Activated T-cell treated with anti-CD3 and anti-CD28 coated beads, Interleukin-2, amount 50 U/mL, for 4 hours (primary cell): ENCODE results near the gene MCF2L2. TPM values are rescaled to one million over a fixed set of nuclear protein-coding genes. Genes with fewer than 3 reads are reported as not detected.

ENCODE experiments used
- ATAC-seq, 2 donors: fragments of 200-7000 bp; cut with Tn5 transposase; one replicate each; pipeline ENCODE4 v1.10.0; 2021
- DNase-seq: peaks from one replicate; pipeline ENCODE4 v3.0.0-alpha.2; 2020
- H3K27me3 Mint-ChIP-seq: one replicate; pipeline ENCODE4 v1.8.0; 2021; ENCODE audit warnings: low read depth, mixed read lengths
- H3K36me3 Mint-ChIP-seq: one replicate; pipeline ENCODE4 v1.8.0; 2022; ENCODE audit warnings: mixed read lengths; ENCODE audit not compliant: insufficient read depth
- H3K4me1 Mint-ChIP-seq: one replicate; pipeline ENCODE4 v1.8.0; 2021; ENCODE audit warnings: low read depth, mixed read lengths
- H3K4me3 Mint-ChIP-seq: one replicate; pipeline ENCODE4 v1.8.0; 2021; ENCODE audit warnings: mild to moderate bottlenecking, moderate library complexity, mixed read lengths
- H3K9me3 Mint-ChIP-seq: one replicate; pipeline ENCODE4 v1.8.0; 2021; ENCODE audit warnings: mixed read lengths
- total RNA-seq, 3 donors: library from RNA; stranded (reverse); gene quantifications; one replicate each; pipeline ENCODE4 v1.2.1, GENCODE V29; 2021

MCF2L2 gene
- total RNA-seq, 3 donors from 2014 or later = 0.58 to 1.4 (median 1.3) TPM

- Mint-ChIP-seq H3K4me3 (peak overlapping the region; percentile 14), H3K4me1 (peaks cover 5% of the 10 kb centered on the region), H3K27me3 (peaks cover 4% of the 10 kb centered on the region), H3K36me3 (peaks cover 24% of the 10 kb centered on the region), H3K9me3 (no peaks in the 10 kb centered on the region)
- ATAC-seq = peak; percentile 57 to 60
- no peak for DNase-seq
Observed at GRCh38 chr3:183266454-183266853, 162.0 kb downstream of the MCF2L2 start.

GRCh38 chr3:183265834-183266417, 162.5 kb downstream of the MCF2L2 start:
- peak; percentile 98 for ATAC-seq
- H3K36me3 Mint-ChIP-seq = peaks cover 21% of the 10 kb centered on the region
- peaks cover 5% of the 10 kb centered on the region for H3K4me1 Mint-ChIP-seq
- no peaks in the 10 kb centered on the region for H3K9me3 Mint-ChIP-seq
- peaks cover 4% of the 10 kb centered on the region for H3K27me3 Mint-ChIP-seq
- no peak overlapping the region for H3K4me3 Mint-ChIP-seq
- peak; percentile 36 for DNase-seq

GRCh38 chr3:183265157-183265642, 163.2 kb downstream of the MCF2L2 start:
- peaks cover 4% of the 10 kb centered on the region for H3K27me3 Mint-ChIP-seq
- H3K36me3 Mint-ChIP-seq = peaks cover 21% of the 10 kb centered on the region
- no peaks in the 10 kb centered on the region for H3K9me3 Mint-ChIP-seq
- H3K4me1 Mint-ChIP-seq = peaks cover 5% of the 10 kb centered on the region
- ATAC-seq = no peak
- H3K4me3 Mint-ChIP-seq = no peak overlapping the region
- DNase-seq = no peak

- Mint-ChIP-seq H3K27me3 (peaks cover 4% of the 10 kb centered on the region), H3K36me3 (peaks cover 17% of the 10 kb centered on the region), H3K4me3 (no peak overlapping the region), H3K9me3 (no peaks in the 10 kb centered on the region), H3K4me1 (peaks cover 8% of the 10 kb centered on the region)
- DNase-seq (no peak), ATAC-seq (no peak)
Observed at GRCh38 chr3:183264268-183264667, 164.2 kb downstream of the MCF2L2 start.

GRCh38 chr3:183262875-183263378, 165.5 kb downstream of the MCF2L2 start:
- ATAC-seq (no peak), DNase-seq (no peak)
- H3K4me3 Mint-ChIP-seq = no peak overlapping the region
- peaks cover 9% of the 10 kb centered on the region for H3K36me3 Mint-ChIP-seq
- no peaks in the 10 kb centered on the region for H3K9me3 Mint-ChIP-seq
- peaks cover 8% of the 10 kb centered on the region for H3K27me3 Mint-ChIP-seq
- H3K4me1 Mint-ChIP-seq = peaks cover 3% of the 10 kb centered on the region

- DNase-seq (no peak), ATAC-seq (no peak)
- H3K4me1 Mint-ChIP-seq = peaks cover 3% of the 10 kb centered on the region
- H3K36me3 Mint-ChIP-seq = peaks cover 9% of the 10 kb centered on the region
- peaks cover 8% of the 10 kb centered on the region for H3K27me3 Mint-ChIP-seq
- H3K9me3 Mint-ChIP-seq = no peaks in the 10 kb centered on the region
- no peak overlapping the region for H3K4me3 Mint-ChIP-seq
Observed at GRCh38 chr3:183261151-183261724, 167.2 kb downstream of the MCF2L2 start.

GRCh38 chr3:183260167-183260904, 168.1 kb downstream of the MCF2L2 start:
- no peaks in the 10 kb centered on the region for H3K9me3 Mint-ChIP-seq
- H3K36me3 Mint-ChIP-seq = peaks cover 11% of the 10 kb centered on the region
- DNase-seq (no peak), ATAC-seq (no peak)
- H3K27me3 Mint-ChIP-seq = peaks cover 11% of the 10 kb centered on the region
- peaks cover 6% of the 10 kb centered on the region for H3K4me1 Mint-ChIP-seq
- H3K4me3 Mint-ChIP-seq = no peak overlapping the region

- DNase-seq (no peak), ATAC-seq (no peak)
- H3K4me3 Mint-ChIP-seq = no peak overlapping the region
- H3K27me3 Mint-ChIP-seq = peaks cover 18% of the 10 kb centered on the region
- H3K9me3 Mint-ChIP-seq = no peaks in the 10 kb centered on the region
- peaks cover 13% of the 10 kb centered on the region for H3K36me3 Mint-ChIP-seq
- peaks cover 11% of the 10 kb centered on the region for H3K4me1 Mint-ChIP-seq
Observed at GRCh38 chr3:183259621-183260020, 168.8 kb downstream of the MCF2L2 start.

GRCh38 chr3:183259087-183259486, 169.3 kb downstream of the MCF2L2 start:
- DNase-seq (no peak), ATAC-seq (no peak)
- Mint-ChIP-seq H3K4me3 (no peak overlapping the region), H3K27me3 (peaks cover 19% of the 10 kb centered on the region), H3K36me3 (peaks cover 13% of the 10 kb centered on the region), H3K4me1 (peaks cover 12% of the 10 kb centered on the region), H3K9me3 (no peaks in the 10 kb centered on the region)

- H3K4me3 Mint-ChIP-seq = peak overlapping the region; percentile 82
- H3K27me3 Mint-ChIP-seq = peaks cover 18% of the 10 kb centered on the region
- DNase-seq = no peak
- no peaks in the 10 kb centered on the region for H3K9me3 Mint-ChIP-seq
- H3K4me1 Mint-ChIP-seq = peaks cover 17% of the 10 kb centered on the region
- H3K36me3 Mint-ChIP-seq = peaks cover 11% of the 10 kb centered on the region
- ATAC-seq = no peak
Observed at GRCh38 chr3:183255348-183255730, 173.1 kb downstream of the MCF2L2 start.

GRCh38 chr3:183254487-183255347, 173.7 kb downstream of the MCF2L2 start:
- ATAC-seq (peak; percentile 30 to 35), DNase-seq (no peak)
- peaks cover 11% of the 10 kb centered on the region for H3K36me3 Mint-ChIP-seq
- H3K4me3 Mint-ChIP-seq = peak overlapping the region; percentile 82
- no peaks in the 10 kb centered on the region for H3K9me3 Mint-ChIP-seq
- peaks cover 17% of the 10 kb centered on the region for H3K4me1 Mint-ChIP-seq
- H3K27me3 Mint-ChIP-seq = peaks cover 20% of the 10 kb centered on the region

- ATAC-seq (peak; percentile 60 to 61), DNase-seq (peak; percentile 21)
- peaks cover 23% of the 10 kb centered on the region for H3K27me3 Mint-ChIP-seq
- peaks cover 14% of the 10 kb centered on the region for H3K4me1 Mint-ChIP-seq
- H3K9me3 Mint-ChIP-seq = no peaks in the 10 kb centered on the region
- H3K4me3 Mint-ChIP-seq = peak overlapping the region; percentile 83
- H3K36me3 Mint-ChIP-seq = peaks cover 9% of the 10 kb centered on the region
Observed at GRCh38 chr3:183253528-183254486, 174.6 kb downstream of the MCF2L2 start.

- H3K36me3 Mint-ChIP-seq = peaks cover 9% of the 10 kb centered on the region
- peaks cover 19% of the 10 kb centered on the region for H3K27me3 Mint-ChIP-seq
- peak; percentile 58 to 59 for ATAC-seq
- peak; percentile 57 for DNase-seq
- peak within 1 kb of the TSS; percentile 83 for H3K4me3 Mint-ChIP-seq
- peaks cover 14% of the 10 kb centered on the region for H3K4me1 Mint-ChIP-seq
- H3K9me3 Mint-ChIP-seq = no peaks in the 10 kb centered on the region
Observed at GRCh38 chr3:183252973-183253527, 175.4 kb downstream of the MCF2L2 start, which contains the start of gene B3GNT5. Gene B3GNT5 (plus strand): TSS chr3:183253253. CDS start chr3:183269799, 16,546 bp downstream.
